HepG2 (cell line): ENCODE data around the gene UEVLD. TPM values are rescaled to one million over a fixed set of nuclear protein-coding genes. Genes with fewer than 3 reads are reported as not detected.

ENCODE experiments used
- AGO1 ChIP-seq: fragments of 200-400 bp; formaldehyde crosslinking; IDR thresholded peaks from 2 replicates; pipeline ENCODE4 v1.6.1; 2017; ENCODE audit warnings: mild to moderate bottlenecking, low read depth, low read length, moderate library complexity; ENCODE audit not compliant: poor library complexity, severe bottlenecking
- CERS6 ChIP-seq: sonication (generic); formaldehyde crosslinking; IDR thresholded peaks from 2 replicates; pipeline ENCODE4 v1.5.0; 2020; ENCODE audit warnings: missing genetic modification reagents
- FOXC1 ChIP-seq: sonication (generic); formaldehyde crosslinking; IDR thresholded peaks from 2 replicates; pipeline ENCODE4 v1.8.0; 2022; ENCODE audit warnings: mild to moderate bottlenecking, missing genetic modification reagents, borderline replicate concordance
- HOXA7 ChIP-seq: sonication (generic); formaldehyde crosslinking; IDR thresholded peaks from 2 replicates; pipeline ENCODE4 v1.8.1; 2022; ENCODE audit warnings: mild to moderate bottlenecking, missing genetic modification reagents, moderate library complexity
- KDM1A ChIP-seq: IDR thresholded peaks from 2 replicates; pipeline ENCODE4 v1.6.1; 2016; ENCODE audit warnings: missing compliant biosample characterization
- MED8 ChIP-seq: sonication (generic); formaldehyde crosslinking; IDR thresholded peaks from 2 replicates; pipeline ENCODE4 v1.8.1; 2023; ENCODE audit warnings: mild to moderate bottlenecking, missing genetic modification reagents; ENCODE audit not compliant: insufficient replicate concordance
- PCBP1 ChIP-seq: fragments of 200-400 bp; formaldehyde crosslinking; IDR thresholded peaks from 2 replicates; pipeline ENCODE4 v1.6.1; 2017; ENCODE audit warnings: mild to moderate bottlenecking, low read depth, low read length, borderline replicate concordance
- SRSF9 ChIP-seq: fragments of 200-400 bp; formaldehyde crosslinking; IDR thresholded peaks from 2 replicates; pipeline ENCODE4 v1.6.1; 2018; ENCODE audit warnings: borderline replicate concordance, mild to moderate bottlenecking, low read depth, low read length; ENCODE audit not compliant: insufficient read depth, poor library complexity, severe bottlenecking
- ZNF180 ChIP-seq: sonication (generic); formaldehyde crosslinking; IDR thresholded peaks from 2 replicates; pipeline ENCODE4 v1.4.0; 2020; ENCODE audit warnings: low read depth, missing genetic modification reagents, borderline replicate concordance
- ZNF557 ChIP-seq: sonication (generic); formaldehyde crosslinking; IDR thresholded peaks from 2 replicates; pipeline ENCODE4 v1.4.0; 2020; ENCODE audit warnings: missing genetic modification reagents
- ZNF691 ChIP-seq: sonication (generic); formaldehyde crosslinking; IDR thresholded peaks from 2 replicates; pipeline ENCODE4 v1.4.0; 2020; ENCODE audit warnings: missing genetic modification reagents, low read depth, mild to moderate bottlenecking, borderline replicate concordance
- ZSCAN21 ChIP-seq: sonication (generic); formaldehyde crosslinking; IDR thresholded peaks from 2 replicates; pipeline ENCODE4 v1.8.0; 2022; ENCODE audit warnings: mild to moderate bottlenecking, missing genetic modification reagents, moderate library complexity, borderline replicate concordance
- polyA plus RNA-seq, 8 experiments: library from polyadenylated mRNA; depleted of rRNA in 3 of 8; stranded (reverse) in 7 of 8; unstranded in 1 of 8; fragments of >200 nt; fragmentation: Illumina TruSeq in 4 of 8; extraction: Trizol in 4 of 8; gene quantifications; 2 replicates each; pipeline versions ENCODE4 v1.2.1 to v1.2.3, GENCODE V29; 2011 to 2016; ENCODE audit warnings: low read depth in 4 of 8, missing spikeins in 1 of 8, mixed read lengths in 1 of 8; ENCODE audit not compliant: insufficient read depth in 1 of 8
- total RNA-seq, 5 experiments: library from RNA; depleted of rRNA; stranded (reverse); fragments of >200 nt; fragmentation: Illumina TruSeq; extraction: Trizol; gene quantifications; 2 replicates each; pipeline ENCODE4 v1.2.3, GENCODE V29; 2016; ENCODE audit warnings: low read depth in 1 of 5
- TF ChIP-seq, protein P1 (sequence below): sonication (generic); formaldehyde crosslinking; IDR thresholded peaks from 2 replicates; pipeline ENCODE4 v1.5.1; 2020; ENCODE audit warnings: missing genetic modification reagents, mild to moderate bottlenecking, borderline replicate concordance
- TF ChIP-seq, protein P2 (sequence below): fragments of 450-650 bp; IDR thresholded peaks from 2 replicates; pipeline ENCODE4 v1.6.1; 2017; ENCODE audit warnings: mild to moderate bottlenecking
- TF ChIP-seq, protein P3 (sequence below): sonication (generic); formaldehyde crosslinking; IDR thresholded peaks from 2 replicates; pipeline ENCODE4 v1.8.1; 2023; ENCODE audit warnings: missing genetic modification reagents, inconsistent platforms, borderline replicate concordance

The UEVLD gene
- total and polyA plus RNA-seq, 2 of the 13 experiments (the other 11 are each of a cell fraction or from before 2014, with no cell fraction given): 5.7 to 13.7 TPM

- TF ChIP-seq SRSF9 (no peak), ZNF557 (no peak), CERS6 (CRISPR knock-in tag) (no peak), PCBP1 (0 out of 2 replicates have a peak, but pooled peaks have one; percentile 59), ZNF691 (CRISPR knock-in tag) (no peak; the same call in 1 of the 2 replicates), AGO1 (peak; percentile 47), MED8 (CRISPR knock-in tag) (no peak), HOXA7 (CRISPR knock-in tag) (no peak), ZNF180 (CRISPR knock-in tag) (no peak), ZSCAN21 (CRISPR knock-in tag) (no peak), FOXC1 (CRISPR knock-in tag) (0 out of 2 replicates have a peak, but pooled peaks have one; percentile 1), KDM1A (CRISPR knock-in tag) (no peak)
- TF ChIP-seq, protein P1, sequence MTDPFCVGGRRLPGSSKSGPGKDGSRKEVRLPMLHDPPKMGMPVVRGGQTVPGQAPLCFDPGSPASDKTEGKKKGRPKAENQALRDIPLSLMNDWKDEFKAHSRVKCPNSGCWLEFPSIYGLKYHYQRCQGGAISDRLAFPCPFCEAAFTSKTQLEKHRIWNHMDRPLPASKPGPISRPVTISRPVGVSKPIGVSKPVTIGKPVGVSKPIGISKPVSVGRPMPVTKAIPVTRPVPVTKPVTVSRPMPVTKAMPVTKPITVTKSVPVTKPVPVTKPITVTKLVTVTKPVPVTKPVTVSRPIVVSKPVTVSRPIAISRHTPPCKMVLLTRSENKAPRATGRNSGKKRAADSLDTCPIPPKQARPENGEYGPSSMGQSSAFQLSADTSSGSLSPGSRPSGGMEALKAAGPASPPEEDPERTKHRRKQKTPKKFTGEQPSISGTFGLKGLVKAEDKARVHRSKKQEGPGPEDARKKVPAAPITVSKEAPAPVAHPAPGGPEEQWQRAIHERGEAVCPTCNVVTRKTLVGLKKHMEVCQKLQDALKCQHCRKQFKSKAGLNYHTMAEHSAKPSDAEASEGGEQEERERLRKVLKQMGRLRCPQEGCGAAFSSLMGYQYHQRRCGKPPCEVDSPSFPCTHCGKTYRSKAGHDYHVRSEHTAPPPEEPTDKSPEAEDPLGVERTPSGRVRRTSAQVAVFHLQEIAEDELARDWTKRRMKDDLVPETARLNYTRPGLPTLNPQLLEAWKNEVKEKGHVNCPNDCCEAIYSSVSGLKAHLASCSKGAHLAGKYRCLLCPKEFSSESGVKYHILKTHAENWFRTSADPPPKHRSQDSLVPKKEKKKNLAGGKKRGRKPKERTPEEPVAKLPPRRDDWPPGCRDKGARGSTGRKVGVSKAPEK (CRISPR knock-in tag): no peak
- TF ChIP-seq, protein P2, sequence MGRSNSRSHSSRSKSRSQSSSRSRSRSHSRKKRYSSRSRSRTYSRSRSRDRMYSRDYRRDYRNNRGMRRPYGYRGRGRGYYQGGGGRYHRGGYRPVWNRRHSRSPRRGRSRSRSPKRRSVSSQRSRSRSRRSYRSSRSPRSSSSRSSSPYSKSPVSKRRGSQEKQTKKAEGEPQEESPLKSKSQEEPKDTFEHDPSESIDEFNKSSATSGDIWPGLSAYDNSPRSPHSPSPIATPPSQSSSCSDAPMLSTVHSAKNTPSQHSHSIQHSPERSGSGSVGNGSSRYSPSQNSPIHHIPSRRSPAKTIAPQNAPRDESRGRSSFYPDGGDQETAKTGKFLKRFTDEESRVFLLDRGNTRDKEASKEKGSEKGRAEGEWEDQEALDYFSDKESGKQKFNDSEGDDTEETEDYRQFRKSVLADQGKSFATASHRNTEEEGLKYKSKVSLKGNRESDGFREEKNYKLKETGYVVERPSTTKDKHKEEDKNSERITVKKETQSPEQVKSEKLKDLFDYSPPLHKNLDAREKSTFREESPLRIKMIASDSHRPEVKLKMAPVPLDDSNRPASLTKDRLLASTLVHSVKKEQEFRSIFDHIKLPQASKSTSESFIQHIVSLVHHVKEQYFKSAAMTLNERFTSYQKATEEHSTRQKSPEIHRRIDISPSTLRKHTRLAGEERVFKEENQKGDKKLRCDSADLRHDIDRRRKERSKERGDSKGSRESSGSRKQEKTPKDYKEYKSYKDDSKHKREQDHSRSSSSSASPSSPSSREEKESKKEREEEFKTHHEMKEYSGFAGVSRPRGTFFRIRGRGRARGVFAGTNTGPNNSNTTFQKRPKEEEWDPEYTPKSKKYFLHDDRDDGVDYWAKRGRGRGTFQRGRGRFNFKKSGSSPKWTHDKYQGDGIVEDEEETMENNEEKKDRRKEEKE: no peak
- TF ChIP-seq, protein P3, sequence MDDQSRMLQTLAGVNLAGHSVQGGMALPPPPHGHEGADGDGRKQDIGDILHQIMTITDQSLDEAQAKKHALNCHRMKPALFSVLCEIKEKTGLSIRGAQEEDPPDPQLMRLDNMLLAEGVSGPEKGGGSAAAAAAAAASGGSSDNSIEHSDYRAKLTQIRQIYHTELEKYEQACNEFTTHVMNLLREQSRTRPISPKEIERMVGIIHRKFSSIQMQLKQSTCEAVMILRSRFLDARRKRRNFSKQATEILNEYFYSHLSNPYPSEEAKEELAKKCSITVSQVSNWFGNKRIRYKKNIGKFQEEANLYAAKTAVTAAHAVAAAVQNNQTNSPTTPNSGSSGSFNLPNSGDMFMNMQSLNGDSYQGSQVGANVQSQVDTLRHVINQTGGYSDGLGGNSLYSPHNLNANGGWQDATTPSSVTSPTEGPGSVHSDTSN (CRISPR knock-in tag): no peak
Observed at GRCh38 chr11:18634140-18635032, 45.9 kb upstream of the UEVLD start, which contains the start of gene SPTY2D1 (continued).
